Hepatocyte (in vitro differentiated cells): Measurements from ENCODE around the gene CRK.
"Not testable (repeated sequence)": the region's sequence is repeated elsewhere in the genome, so short reads cannot be mapped to it uniquely, and the experiment has no call there.

Experiments
- CTCF ChIP-seq: fragments of 200-600 bp; sonication (generic); IDR thresholded peaks from 2 replicates; pipeline ENCODE4 v1.5.1; 2016; ENCODE audit warnings: antibody characterized with exemption, mild to moderate bottlenecking; ENCODE audit not compliant: poor library complexity
- EZH2 ChIP-seq: fragments of 200-600 bp; sonication (generic); IDR thresholded peaks from 2 replicates; pipeline ENCODE4 v1.6.1; 2016; ENCODE audit warnings: antibody characterized with exemption, mild to moderate bottlenecking, borderline replicate concordance
- EZH2phosphoT487 ChIP-seq: fragments of 200-600 bp; sonication (generic); IDR thresholded peaks from one replicate; pipeline ENCODE4 v1.6.1; 2018; ENCODE audit warnings: antibody characterized with exemption, mild to moderate bottlenecking, low read depth, moderate library complexity; ENCODE audit not compliant: unreplicated experiment, severe bottlenecking

GRCh38 chr17:1378476-1378860, 77.6 kb downstream of the CRK start:
- not testable (repeated sequence) for TF ChIP-seq CTCF, EZH2phosphoT487, EZH2
